Left renal cortex interstitium (tissue), 4 donors: ENCODE results near the gene CD3E. TPM values are rescaled to one million over a fixed set of nuclear protein-coding genes. Genes with fewer than 3 reads are reported as not detected.

Source experiments
- DNase-seq, 4 donors: peaks; one replicate each; pipeline ENCODE4 v3.0.0-alpha.2; 2013; ENCODE audit warnings: low read depth in 4 of 4, low spot score in 2 of 4, missing footprints in 1 of 4
- polyA plus RNA-seq, 4 donors: library from polyadenylated mRNA; unstranded; fragments of 120-200 nt; gene quantifications; one replicate each; pipeline ENCODE4 v1.2.1, GENCODE V29; 2013; ENCODE audit not compliant: insufficient read length in 4 of 4

The CD3E gene
- polyA plus RNA-seq, 4 donors: 0.28 to 0.51 (median 0.38) TPM

GRCh38 chr11:118321386-118322082, 17.0 kb downstream of the CD3E start:
- DNase-seq: no peak

DNA sequence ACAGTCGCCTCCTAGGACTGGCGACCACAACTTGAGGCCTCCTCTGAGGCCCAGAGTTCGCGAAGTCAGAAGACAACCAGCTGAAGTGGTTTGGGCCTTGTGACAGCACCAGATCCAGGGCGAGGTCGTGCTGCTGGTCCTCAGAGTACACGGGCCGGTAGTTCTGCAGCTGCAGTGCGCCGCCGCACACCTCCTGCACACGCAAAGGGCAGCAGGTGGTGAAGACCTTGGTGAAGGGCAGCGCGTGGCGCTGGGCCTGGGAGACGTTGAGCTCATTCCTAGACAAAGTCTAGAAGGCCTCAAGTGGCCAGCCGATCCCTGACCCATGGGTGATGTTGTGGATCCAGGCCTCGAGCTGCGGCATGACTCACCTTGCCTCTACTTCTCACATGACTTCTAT, 18.2 kb downstream of the CD3E start:
- DNase-seq: no peak

DNA sequence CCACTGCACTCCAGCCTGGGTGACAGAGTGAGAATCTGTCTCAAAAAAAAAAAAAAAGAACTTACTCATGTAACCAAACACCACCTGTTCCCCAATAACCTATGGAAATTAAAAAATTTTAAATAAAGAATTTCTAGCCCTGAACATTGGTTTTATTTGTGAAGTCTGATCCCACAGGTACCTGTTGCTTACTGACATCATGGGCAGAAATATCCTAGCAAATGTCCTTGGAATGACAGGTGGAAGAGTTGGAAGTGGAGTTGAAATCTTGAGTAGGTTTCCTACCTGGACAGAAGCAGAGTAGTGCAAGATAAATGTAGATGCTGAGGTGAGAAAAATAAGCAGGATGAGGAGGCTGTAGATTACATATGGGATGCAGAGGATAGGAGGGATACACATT, 20.8 kb downstream of the CD3E start:
- DNase-seq: no peak

DNA sequence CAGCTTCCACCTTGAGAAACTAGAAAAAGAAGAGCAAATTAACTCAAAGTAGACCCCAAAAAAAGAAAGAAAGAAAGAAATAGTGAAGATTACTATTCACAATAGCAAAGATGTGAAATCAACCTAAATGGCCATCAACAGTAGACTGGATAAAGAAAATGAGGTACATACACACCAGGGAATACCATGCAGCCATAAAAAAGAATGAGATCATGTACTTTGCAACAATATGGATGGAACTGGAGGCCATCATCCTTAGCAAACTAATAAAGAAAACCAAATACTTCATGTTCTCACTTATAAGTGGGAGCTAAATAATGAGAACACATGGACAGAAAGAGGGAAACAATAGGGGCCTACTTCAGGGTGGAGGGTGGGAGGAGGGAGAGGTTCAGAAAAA, 24.2 kb downstream of the CD3E start:
- no peak for DNase-seq

- no peak for DNase-seq
Observed at GRCh38 chr11:118334745-118335144, 30.2 kb downstream of the CD3E start.

GRCh38 chr11:118338637-118339061, 34.1 kb downstream of the CD3E start:
- no peak for DNase-seq

GRCh38 chr11:118339281-118339961, 34.9 kb downstream of the CD3E start:
- DNase-seq: no peak

DNA sequence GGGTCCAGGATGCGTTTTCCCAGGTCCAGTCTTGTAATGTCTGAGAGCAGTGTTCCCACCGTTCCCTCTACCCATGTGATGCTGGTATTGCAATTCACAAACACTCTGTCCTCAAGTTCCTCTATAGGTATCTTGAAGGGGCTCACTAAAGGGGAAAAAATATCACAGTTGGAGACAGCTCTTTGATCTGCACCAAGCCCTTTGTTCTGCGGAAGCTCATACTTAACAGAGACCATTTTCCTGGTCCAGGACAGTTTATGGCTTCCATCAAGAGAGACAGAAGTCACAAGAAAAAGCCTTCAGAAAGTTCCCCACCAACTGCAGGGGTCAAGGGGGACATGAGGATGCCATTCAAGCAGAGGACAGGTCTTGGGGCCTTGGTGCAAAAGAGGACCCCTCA, 35.9 kb downstream of the CD3E start:
- DNase-seq: no peak

DNA sequence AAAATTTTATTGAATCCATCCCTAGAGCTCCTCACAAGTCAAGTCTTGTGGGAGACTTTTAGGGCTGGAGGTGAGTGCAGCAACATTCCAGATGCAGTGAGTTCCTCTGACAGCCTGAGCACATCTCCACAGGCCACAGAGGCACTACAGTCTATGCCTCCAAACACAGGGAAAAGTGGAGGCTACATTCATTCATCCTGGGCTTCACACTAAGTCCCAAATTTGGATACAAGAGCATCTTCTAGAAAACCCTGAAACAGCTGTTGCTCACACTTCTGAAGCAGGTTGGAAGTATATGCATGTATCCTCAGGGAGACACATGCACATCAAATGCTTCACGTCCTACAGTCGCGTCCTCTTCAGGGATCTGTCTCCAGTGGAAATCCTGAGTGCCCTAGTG, 36.7 kb downstream of the CD3E start:
- DNase-seq: no peak

- no peak for DNase-seq
Observed at GRCh38 chr11:118341815-118342489, 37.4 kb downstream of the CD3E start.

DNA sequence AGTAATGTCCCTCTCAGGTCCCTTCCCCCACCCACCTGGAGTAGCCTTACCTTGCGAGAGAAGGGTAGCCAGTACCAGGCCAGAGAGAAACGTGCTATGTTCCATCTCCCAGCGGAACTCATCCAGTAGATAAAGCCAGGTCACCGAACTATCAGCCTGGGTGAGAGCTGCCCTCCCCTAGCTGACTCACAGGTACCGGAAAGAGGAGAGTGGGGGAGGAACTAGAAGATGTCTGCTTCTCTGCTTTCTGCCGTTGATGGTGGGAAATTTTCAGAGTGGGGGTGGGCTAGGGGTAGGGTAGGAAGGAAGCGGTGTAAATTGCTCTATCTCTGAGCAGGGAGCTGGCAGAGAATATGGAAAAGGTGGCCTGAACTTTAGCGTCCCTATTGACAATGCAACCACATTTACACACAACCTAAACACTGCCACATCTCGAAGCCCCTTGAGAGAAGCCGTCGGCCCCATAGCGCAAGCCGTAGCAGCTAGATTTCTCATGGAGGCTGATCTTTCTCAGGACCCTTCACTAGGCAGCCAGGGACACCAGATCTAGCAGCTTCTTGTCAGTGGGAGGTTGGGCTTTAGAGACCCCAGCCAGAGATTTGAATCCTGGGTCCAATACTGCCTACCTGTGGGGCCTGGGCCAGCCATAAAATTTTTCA, 38.1 kb downstream of the CD3E start, which contains the start of gene CD3D:
Gene CD3D (minus strand): TSS at position 203 of the 659 bp plus-strand sequence. CDS start 98 bp downstream, at position 105.
- DNase-seq: no peak

GRCh38 chr11:118343248-118343647, 38.7 kb downstream of the CD3E start:
- DNase-seq: no peak

- no peak for DNase-seq
Observed at GRCh38 chr11:118343981-118344515, 39.5 kb downstream of the CD3E start, which contains the start of gene CD3G. CD3G (plus strand) TSS chr11:118344344; CDS start chr11:118344424, 80 bp downstream.

- no peak for DNase-seq
Observed at GRCh38 chr11:118349475-118349874, 44.9 kb downstream of the CD3E start.

DNA sequence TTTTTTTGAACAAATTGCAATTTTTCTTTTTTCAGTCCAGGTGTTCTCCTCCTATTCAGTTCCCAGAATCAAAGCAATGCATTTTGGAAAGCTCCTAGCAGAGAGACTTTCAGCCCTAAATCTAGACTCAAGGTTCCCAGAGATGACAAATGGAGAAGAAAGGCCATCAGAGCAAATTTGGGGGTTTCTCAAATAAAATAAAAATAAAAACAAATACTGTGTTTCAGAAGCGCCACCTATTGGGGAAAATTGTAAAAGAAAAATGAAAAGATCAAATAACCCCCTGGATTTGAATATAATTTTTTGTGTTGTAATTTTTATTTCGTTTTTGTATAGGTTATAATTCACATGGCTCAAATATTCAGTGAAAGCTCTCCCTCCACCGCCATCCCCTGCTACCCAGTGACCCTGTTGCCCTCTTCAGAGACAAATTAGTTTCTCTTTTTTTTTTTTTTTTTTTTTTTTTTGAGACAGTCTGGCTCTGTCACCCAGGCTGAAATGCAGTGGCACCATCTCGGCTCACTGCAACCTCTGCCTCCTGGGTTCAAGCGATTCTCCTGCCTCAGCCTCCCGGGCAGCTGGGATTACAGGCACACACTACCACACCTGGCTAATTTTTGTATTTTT, 48.7 kb downstream of the CD3E start:
- peak in 1 of 4 donors; percentile 7 for DNase-seq

GRCh38 chr11:118358071-118358470, 53.5 kb downstream of the CD3E start:
- no peak for DNase-seq

DNA sequence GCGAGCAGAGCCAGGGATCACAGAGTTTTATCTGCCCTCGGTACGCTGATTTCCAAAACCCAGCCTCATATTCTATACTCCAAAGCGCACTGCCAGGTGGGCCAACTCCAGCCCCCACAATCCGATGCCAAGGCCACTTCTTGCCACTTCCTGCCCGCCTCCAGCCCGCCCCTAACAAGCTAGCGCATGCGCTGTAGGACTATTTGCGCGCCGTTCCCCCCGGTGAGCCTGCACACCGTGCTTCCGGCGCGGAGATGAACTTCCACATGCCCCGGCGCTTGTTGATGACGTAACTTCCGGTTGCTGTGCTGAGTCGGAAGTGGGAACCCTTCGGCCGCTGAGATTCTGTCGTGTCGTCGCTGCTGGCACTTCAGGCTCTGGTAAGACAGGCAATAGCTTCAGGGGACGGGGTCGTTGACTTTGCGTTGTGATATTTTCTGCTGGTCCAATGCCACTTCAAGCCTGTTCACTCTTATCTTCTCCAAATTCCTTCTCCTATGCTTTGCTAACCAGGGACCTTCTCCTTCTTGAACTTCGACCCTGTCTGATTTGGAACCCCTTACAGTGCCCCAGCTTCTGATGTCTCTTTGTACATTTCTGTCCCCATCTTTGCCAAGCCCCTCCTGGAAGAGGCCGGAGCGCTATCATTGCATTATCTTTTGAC, 54.9 kb downstream of the CD3E start, which contains the start of gene UBE4A:
Gene UBE4A (plus strand): TSS at position 306 of the 664 bp plus-strand sequence. CDS start 5,481 bp downstream, outside the sequence.
- DNase-seq: peak; percentile 75 to 88 (median 81)

- no peak for DNase-seq
Observed at GRCh38 chr11:118364956-118365615, 60.6 kb downstream of the CD3E start.
